Loucy (cell line): Measurements from ENCODE around the gene RPP25L.

Experiments
- H2AFZ ChIP-seq: fragments of 200-600 bp; sonication (generic); 2 replicates; pipeline ENCODE4 v1.6.0; 2016; ENCODE audit warnings: antibody characterized with exemption, mild to moderate bottlenecking, low read length, moderate library complexity
- H3F3A ChIP-seq: fragments of 200-600 bp; 2 replicates; pipeline ENCODE4 v1.6.0; 2016; ENCODE audit warnings: antibody characterized with exemption, low read depth, mild to moderate bottlenecking
- H3K27me3 ChIP-seq: fragments of 200-600 bp; sonication (generic); 2 replicates; pipeline ENCODE4 v1.6.1; 2014; ENCODE audit warnings: low read length, mild to moderate bottlenecking; ENCODE audit not compliant: insufficient read depth, poor library complexity, severe bottlenecking
- H3K36me3 ChIP-seq: fragments of 200-600 bp; sonication (generic); 2 replicates; pipeline ENCODE4 v1.6.1; 2016; ENCODE audit warnings: low read length; ENCODE audit not compliant: insufficient read depth
- H3K4me1 ChIP-seq: fragments of 200-600 bp; sonication (generic); 2 replicates; pipeline ENCODE4 v1.5.1; 2014; ENCODE audit warnings: low read length, mild to moderate bottlenecking; ENCODE audit not compliant: insufficient read depth, poor library complexity, severe bottlenecking
- H3K4me2 ChIP-seq: fragments of 200-600 bp; sonication (generic); 2 replicates; pipeline ENCODE4 v1.6.0; 2014; ENCODE audit warnings: antibody characterized with exemption, low read length, low read depth, mild to moderate bottlenecking; ENCODE audit not compliant: poor library complexity, severe bottlenecking
- H3K4me3 ChIP-seq: fragments of 200-600 bp; sonication (generic); 2 replicates; pipeline ENCODE4 v1.5.1; 2014; ENCODE audit warnings: low read length, mild to moderate bottlenecking, mixed read lengths; ENCODE audit not compliant: poor library complexity, severe bottlenecking
- H3K79me2 ChIP-seq: fragments of 200-600 bp; sonication (generic); 2 replicates; pipeline ENCODE4 v1.6.1; 2014; ENCODE audit warnings: low read length; ENCODE audit not compliant: insufficient read depth
- H3K9ac ChIP-seq: fragments of 200-600 bp; sonication (generic); 2 replicates; pipeline ENCODE4 v1.6.0; 2014; ENCODE audit warnings: mild to moderate bottlenecking, low read depth, low read length, moderate library complexity; ENCODE audit not compliant: poor library complexity, severe bottlenecking
- H3K9me2 ChIP-seq: fragments of 200-600 bp; sonication (generic); replicated peaks from 2 replicates; pipeline ENCODE4 v1.6.1; 2016; ENCODE audit warnings: low read depth, low read length, mixed read lengths
- H3K9me3 ChIP-seq: fragments of 200-600 bp; sonication (generic); 2 replicates; pipeline ENCODE4 v1.6.1; 2014; ENCODE audit warnings: mild to moderate bottlenecking, antibody characterized with exemption, low read length, low read depth; ENCODE audit not compliant: insufficient read depth
- H4K20me1 ChIP-seq: fragments of 200-600 bp; sonication (generic); 2 replicates; pipeline ENCODE4 v1.6.0; 2014; ENCODE audit warnings: antibody characterized with exemption, low read length, mild to moderate bottlenecking; ENCODE audit not compliant: insufficient read depth, poor library complexity, severe bottlenecking
- CTCF ChIP-seq: fragments of 200-600 bp; sonication (generic); conservative IDR thresholded peaks from 2 replicates; pipeline ENCODE4 v1.5.1; 2014; ENCODE audit warnings: mild to moderate bottlenecking, antibody characterized with exemption, low read length
- EZH2phosphoT487 ChIP-seq: fragments of 200-600 bp; IDR thresholded peaks from 2 replicates; pipeline ENCODE4 v1.6.1; 2018; ENCODE audit warnings: antibody characterized with exemption, mild to moderate bottlenecking, moderate library complexity, borderline replicate concordance

RPP25L gene

GRCh38 chr9:34630402-34631154 lies 18.7 kb upstream of the RPP25L start:
- H2AFZ ChIP-seq: no peak overlapping the region
- peaks cover 5% of the 10 kb centered on the region for H3K4me1 ChIP-seq
- no peaks in the 10 kb centered on the region for H3K36me3 ChIP-seq
- H3K27me3 ChIP-seq: peaks cover 35% of the 10 kb centered on the region
- no peaks in the 10 kb centered on the region for H3F3A ChIP-seq
- no peaks in the 10 kb centered on the region for H3K9me2 ChIP-seq
- no peak overlapping the region for H3K4me3 ChIP-seq
- H3K9me3 ChIP-seq: no peaks in the 10 kb centered on the region
- TF ChIP-seq EZH2phosphoT487 (no peak), CTCF (no peak)
- no peak overlapping the region for H3K4me2 ChIP-seq
- H4K20me1 ChIP-seq: peaks cover 2% of the 10 kb centered on the region
- H3K79me2 ChIP-seq: peaks cover 6% of the 10 kb centered on the region; the same call in 1 of the 2 replicates
- H3K9ac ChIP-seq: no peak overlapping the region

- no peak overlapping the region for H3K9ac ChIP-seq
- H2AFZ ChIP-seq: no peak overlapping the region
- no peaks in the 10 kb centered on the region for H3K36me3 ChIP-seq
- H4K20me1 ChIP-seq: no peaks in the 10 kb centered on the region
- H3K27me3 ChIP-seq: peaks cover 35% of the 10 kb centered on the region
- H3K79me2 ChIP-seq: no peaks in the 10 kb centered on the region
- H3K9me3 ChIP-seq: no peaks in the 10 kb centered on the region
- H3F3A ChIP-seq: no peaks in the 10 kb centered on the region
- no peak for TF ChIP-seq CTCF
- TF ChIP-seq EZH2phosphoT487: no peak
- no peak overlapping the region for H3K4me2 ChIP-seq
- no peaks in the 10 kb centered on the region for H3K9me2 ChIP-seq
- no peaks in the 10 kb centered on the region for H3K4me1 ChIP-seq
- H3K4me3 ChIP-seq: no peak overlapping the region
Measured at GRCh38 chr9:34629491-34629808, 17.6 kb upstream of the RPP25L start.

GRCh38 chr9:34628656-34629490 lies 17.0 kb upstream of the RPP25L start, which contains the start of gene ARID3C:
ARID3C (minus strand) TSS chr9:34629066; CDS start chr9:34628014, 1,052 bp downstream.
- H3K9me3 ChIP-seq: no peaks in the 10 kb centered on the region
- no peak within 1 kb of the TSS for H3K9ac ChIP-seq
- TF ChIP-seq EZH2phosphoT487 (no peak), CTCF (no peak)
- H3K79me2 ChIP-seq: no peaks in the 10 kb centered on the region
- peaks cover 35% of the 10 kb centered on the region for H3K27me3 ChIP-seq
- H4K20me1 ChIP-seq: no peaks in the 10 kb centered on the region
- H3K4me2 ChIP-seq: no peak within 1 kb of the TSS
- H3K9me2 ChIP-seq: no peaks in the 10 kb centered on the region
- no peak within 1 kb of the TSS for H3K4me3 ChIP-seq
- H2AFZ ChIP-seq: no peak within 1 kb of the TSS
- no peaks in the 10 kb centered on the region for H3K4me1 ChIP-seq
- H3K36me3 ChIP-seq: no peaks in the 10 kb centered on the region
- no peaks in the 10 kb centered on the region for H3F3A ChIP-seq
